Activated CD4-positive, CD25-positive, alpha-beta regulatory T cell (primary cell): ENCODE data around the gene PGM5.
"Not testable (repeated sequence)": the region's sequence is repeated elsewhere in the genome, so short reads cannot be mapped to it uniquely, and the experiment has no call there.

Experiments used
- DNase-seq, 4 experiments: peaks; one replicate each; lab custom pipeline; 2025; lab: John Stamatoyannopoulos, UW

Gene PGM5

GRCh38 chr9:68377723-68378122 is 21.3 kb downstream of the PGM5 start:
- DNase-seq, result not testable (repeated sequence)

DNA sequence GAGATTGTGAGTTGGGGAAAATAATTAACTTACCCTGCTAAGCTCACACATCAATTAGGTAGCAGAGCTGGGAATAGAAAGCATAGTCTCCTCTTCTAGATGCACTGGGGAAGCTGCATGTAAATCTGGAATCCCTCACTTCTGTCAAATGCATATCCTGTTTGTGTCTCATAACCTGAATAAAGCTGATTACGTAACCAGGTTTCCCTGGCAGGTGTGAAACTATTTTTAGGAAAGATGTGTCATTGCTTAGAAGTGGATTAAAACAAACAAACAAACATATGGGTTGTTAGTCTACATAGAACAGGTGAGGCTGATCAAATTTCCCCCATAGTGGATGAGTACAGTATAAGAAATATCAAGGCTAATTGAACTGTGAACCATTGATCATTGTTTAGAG is 27.5 kb downstream of the PGM5 start:
- DNase-seq, result not testable (repeated sequence)

GRCh38 chr9:68389558-68389957 is 33.1 kb downstream of the PGM5 start:
- not testable (repeated sequence) for DNase-seq

DNA sequence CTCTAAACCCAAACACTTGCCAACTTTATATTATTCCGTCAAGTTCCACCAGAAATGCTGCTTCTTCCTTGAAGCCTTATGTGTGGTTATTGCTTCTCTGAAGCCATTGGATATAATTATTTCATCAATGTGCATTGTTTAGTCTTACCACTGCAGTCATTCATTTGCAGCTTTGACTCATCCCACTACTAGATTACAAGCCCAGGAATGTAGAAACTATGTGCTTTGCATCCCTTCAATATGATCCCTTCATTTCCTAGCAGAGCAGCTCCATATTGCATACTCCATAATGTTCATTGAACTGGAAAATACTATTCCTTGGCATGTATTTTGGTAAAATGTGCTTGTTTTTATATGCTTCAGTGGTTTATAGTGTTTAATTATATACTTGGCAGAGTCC is 34.3 kb downstream of the PGM5 start:
- DNase-seq, result not testable (repeated sequence)

GRCh38 chr9:68396411-68397094 is 40.1 kb downstream of the PGM5 start:
- not testable (repeated sequence) for DNase-seq

- not testable (repeated sequence) for DNase-seq
These were observed 40.6 kb downstream of the PGM5 start for GRCh38 chr9:68397095-68397423.

GRCh38 chr9:68397796-68398195 is 41.4 kb downstream of the PGM5 start:
- not testable (repeated sequence) for DNase-seq

DNA sequence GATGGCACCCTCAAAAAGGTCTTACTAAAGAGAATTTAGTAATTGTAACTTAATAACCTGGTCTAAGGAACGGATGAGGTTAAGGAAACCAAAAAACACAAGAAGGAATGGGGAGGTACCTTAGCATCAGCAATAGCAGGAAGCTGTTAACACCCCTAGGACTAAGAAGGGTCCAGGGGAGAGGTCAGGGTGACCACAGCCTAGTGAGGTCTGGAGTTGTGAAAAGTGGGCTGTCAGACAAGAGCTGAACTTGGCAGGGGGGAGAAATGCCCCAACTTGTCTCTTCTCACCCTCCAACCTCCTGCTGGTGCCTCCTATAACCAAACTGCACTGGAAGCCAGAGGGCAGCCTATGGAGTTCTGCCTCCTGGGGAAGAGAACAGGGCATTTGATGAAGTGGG is 41.9 kb downstream of the PGM5 start:
- not testable (repeated sequence) for DNase-seq

- DNase-seq, result not testable (repeated sequence)
These were observed 48.2 kb downstream of the PGM5 start for GRCh38 chr9:68404421-68405185.

DNA sequence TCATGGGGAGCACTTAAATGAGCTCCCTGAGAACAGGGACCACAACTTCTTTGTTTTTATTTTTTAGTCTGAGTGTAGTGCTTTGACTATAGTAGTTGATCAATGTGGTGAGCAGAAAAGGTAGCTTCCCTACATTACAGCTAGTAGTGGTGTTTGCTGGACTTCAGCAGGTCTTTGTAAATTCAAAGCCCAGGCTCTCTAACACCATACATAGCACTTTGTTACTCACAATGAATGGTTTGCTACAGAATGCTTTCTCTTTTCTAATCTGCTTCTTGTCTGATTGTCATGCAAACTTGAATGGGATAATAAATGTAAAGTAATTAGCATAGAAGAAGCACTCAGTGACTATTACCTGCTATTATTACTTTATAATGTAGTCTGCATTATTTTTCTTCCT is 55.5 kb downstream of the PGM5 start:
- not testable (repeated sequence) for DNase-seq

GRCh38 chr9:68412754-68413153 is 56.3 kb downstream of the PGM5 start:
- not testable (repeated sequence) for DNase-seq

DNA sequence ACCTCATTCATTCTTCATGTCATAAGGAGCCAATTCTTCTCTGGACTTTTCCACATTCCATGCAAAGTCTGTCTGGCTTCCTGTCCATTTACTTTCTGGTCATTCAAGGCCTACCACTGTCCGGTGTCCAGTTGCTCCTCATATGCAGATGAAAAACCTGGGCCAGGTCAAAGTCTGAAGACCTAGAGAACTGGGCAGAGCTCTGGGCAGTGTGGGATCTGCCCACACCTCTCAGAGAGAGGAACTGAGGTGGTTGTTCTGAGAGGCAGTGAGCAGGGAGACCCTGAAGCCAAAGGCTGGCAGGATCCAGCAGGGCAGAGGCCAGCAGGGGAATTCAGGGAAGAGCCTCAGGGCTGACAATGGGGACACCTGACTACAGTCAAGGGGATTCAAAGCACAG is 58.7 kb downstream of the PGM5 start:
- DNase-seq, result not testable (repeated sequence)

- DNase-seq, result no peak
These were observed 60.6 kb downstream of the PGM5 start for GRCh38 chr9:68416936-68417564.

- DNase-seq, result no peak
These were observed 61.4 kb downstream of the PGM5 start for GRCh38 chr9:68417762-68418161.

GRCh38 chr9:68418259-68418845 is 61.9 kb downstream of the PGM5 start:
- DNase-seq, result no peak

- DNase-seq, result no peak
These were observed 63.5 kb downstream of the PGM5 start for GRCh38 chr9:68419901-68420300.

DNA sequence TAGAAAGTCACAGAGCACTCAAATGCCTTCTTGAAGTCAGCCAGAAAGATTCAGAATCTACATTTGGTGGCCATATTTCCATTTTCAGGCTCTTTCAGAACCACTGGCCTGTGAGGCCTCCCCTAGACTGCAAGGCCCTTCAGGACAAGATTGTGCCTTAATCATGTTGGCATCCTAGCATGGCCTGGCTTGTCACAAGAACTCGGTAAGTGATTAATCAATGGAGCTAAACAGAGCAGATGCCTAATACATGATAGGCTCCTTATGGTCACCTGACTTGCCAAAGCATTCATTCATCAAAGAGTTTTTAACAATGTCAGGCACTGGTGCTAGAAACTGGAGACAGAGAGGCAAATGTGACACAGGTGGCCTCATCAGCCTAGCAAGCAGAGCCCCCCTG is 70.3 kb downstream of the PGM5 start:
- no peak for DNase-seq

DNA sequence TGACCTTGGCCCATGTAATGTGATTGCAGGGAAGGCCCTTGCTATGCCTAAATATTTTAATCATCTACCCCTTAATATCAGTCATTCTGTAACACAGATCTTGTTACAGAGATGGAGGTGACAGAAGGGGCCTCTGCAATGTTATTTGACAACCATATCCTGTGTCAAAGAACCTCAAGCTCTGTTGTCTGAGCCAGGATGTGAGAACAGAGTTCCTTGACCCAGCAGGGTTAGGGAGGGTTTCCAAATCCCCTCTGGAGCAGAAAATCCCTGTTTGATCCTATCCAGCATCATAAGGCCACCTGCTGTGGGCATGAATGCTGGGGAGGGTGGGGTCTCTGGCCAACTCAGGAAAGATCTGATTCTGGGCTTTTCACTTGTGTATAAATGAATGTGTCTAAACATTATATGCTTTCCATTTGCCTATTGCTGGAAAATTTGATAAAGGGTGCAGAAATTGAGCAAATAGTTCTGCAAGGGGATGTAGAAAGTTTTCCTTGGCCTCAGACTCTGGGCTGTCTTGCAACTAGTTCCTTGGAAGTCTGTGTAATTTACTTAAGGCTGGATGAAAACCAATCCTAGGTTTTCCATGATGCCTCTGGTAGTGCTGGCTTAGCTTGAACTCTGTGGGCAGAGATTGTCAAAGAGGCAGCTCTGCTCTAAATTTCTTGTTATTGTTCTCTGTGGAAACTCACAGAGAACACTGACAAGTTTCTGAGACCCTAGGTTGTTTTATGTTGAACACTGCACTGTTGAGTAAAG is 71.0 kb downstream of the PGM5 start:
- no peak for DNase-seq

- DNase-seq, result no peak
These were observed 72.1 kb downstream of the PGM5 start for GRCh38 chr9:68428481-68428880.

DNA sequence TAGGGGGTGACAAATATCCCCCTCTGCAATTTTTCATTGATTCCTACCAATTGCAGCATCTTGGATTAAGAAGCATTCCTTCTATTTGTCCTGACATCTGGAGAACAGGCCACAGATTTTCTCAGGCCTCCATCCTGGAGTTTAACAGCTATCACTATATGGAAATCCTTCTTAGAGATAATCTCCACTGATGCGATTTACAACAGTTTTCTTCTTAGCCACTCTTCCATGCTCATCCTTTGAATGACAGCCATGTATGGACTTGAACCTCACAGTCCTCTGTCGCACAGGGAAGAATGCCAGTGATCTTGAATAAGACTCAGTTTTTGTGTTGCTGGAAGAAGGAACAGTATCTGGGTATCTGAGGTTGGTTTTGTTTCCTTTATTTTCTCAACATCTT is 73.2 kb downstream of the PGM5 start:
- no peak for DNase-seq

DNA sequence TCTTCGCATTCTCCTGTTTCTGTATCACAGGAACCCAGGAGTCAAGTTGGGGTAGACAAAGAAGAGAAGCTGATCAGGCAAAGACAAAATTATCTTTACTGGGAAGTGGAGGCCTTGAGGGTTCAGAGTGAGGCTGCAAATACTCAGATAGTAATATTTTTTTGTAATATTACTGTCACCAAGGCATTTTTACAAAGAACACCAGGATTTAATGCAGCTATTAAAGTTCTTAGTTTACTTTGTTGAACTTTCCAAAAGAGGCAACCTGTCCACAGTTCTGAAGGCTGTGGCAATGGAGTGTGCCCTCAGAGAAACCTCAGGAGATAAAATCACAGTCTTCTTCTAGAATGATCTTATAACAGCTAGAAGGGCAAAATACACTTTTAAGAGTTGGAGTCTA is 74.9 kb downstream of the PGM5 start:
- DNase-seq, result no peak

DNA sequence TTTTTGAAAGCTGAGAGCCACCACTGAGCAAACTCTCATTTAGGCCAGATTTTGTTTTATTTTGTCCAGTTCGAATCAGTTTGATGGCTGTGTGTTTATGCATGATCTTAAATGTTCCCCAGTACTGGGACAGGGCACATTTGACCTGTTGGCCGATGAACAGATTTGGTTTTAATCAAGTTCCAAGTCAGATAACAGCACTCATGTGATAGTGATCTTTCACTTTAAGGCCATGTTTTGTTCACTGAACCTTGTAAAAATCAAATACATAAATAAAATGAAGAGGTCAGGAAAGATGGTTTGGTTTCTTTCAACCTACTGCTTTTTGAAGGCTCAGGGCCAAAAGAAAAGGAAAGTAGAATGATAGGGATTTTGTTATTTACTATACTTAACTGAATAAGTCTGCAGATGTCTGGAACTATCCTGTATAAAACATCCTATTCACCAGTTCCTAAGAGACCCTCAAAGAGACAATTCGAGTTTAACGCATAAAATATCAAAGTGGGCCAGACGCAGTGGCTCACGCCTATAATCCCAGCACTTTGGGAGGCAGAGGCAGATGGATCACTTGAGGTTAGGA is 77.2 kb downstream of the PGM5 start:
- DNase-seq, result no peak
